Body of pancreas (tissue), 4 donors: Measurements from ENCODE around the gene IL1RN. TPM values are rescaled to one million over a fixed set of nuclear protein-coding genes. Genes with fewer than 3 reads are reported as not detected.

Experiments
- ATAC-seq: fragments of 150-250 bp; one replicate; pipeline ENCODE4 v1.9.1; 2016
- DNase-seq, 4 donors: peaks; one replicate each; pipeline ENCODE4 v3.0.0-alpha.2; 2019
- H3K27ac ChIP-seq, 4 donors: fragments of 200-600 bp; sonication (generic); 1 replicate in 3 of 4; 2 replicates in 1 of 4; pipeline versions ENCODE4 v1.5.1 to v1.6.1; 2016 to 2019; ENCODE audit warnings: mild to moderate bottlenecking in 1 of 4, mixed read lengths in 1 of 4, moderate library complexity in 1 of 4
- H3K27me3 ChIP-seq, 2 donors: fragments of 200-600 bp; sonication (generic); one replicate each; pipeline ENCODE4 v1.6.0; 2016; ENCODE audit warnings: mild to moderate bottlenecking in 1 of 2
- H3K36me3 ChIP-seq, 2 donors: fragments of 200-600 bp; sonication (generic); replicated peaks in 1 of 2; 2 replicates each; pipeline ENCODE4 v1.5.1; 2016; ENCODE audit warnings: low read depth in 2 of 2; ENCODE audit not compliant: insufficient read depth in 1 of 2
- H3K4me1 ChIP-seq: fragments of 200-600 bp; sonication (generic); one replicate; pipeline ENCODE4 v1.6.0; 2016
- H3K4me3 ChIP-seq, 2 donors: fragments of 200-600 bp; sonication (generic); 1 replicate in 1 of 2; 2 replicates in 1 of 2; pipeline ENCODE4 v1.5.1; 2016 to 2019
- H3K9me3 ChIP-seq, 3 donors: fragments of 200-600 bp; sonication (generic); 1 replicate in 2 of 3; 2 replicates in 1 of 3; pipeline ENCODE4 v1.5.1; 2016
- CTCF ChIP-seq, 7 experiments: fragments of 450-650 bp in 4 of 7; fragments of 200-600 bp in 3 of 7; sonication (generic) in 3 of 7; IDR thresholded peaks; one replicate each; pipeline ENCODE4 v1.5.1; 2016 to 2019; ENCODE audit warnings: antibody characterized with exemption in 7 of 7
- POLR2A ChIP-seq, 3 donors: fragments of 450-650 bp; IDR thresholded peaks; one replicate each; pipeline ENCODE4 v1.6.1; 2016; ENCODE audit warnings: antibody characterized with exemption in 3 of 3, mild to moderate bottlenecking in 2 of 3
- WGBS, 2 donors: methylation state at CpG; one replicate each; pipeline ENCODE4 v1.1.5; 2017; 5-methylcytosine and 5-hydroxymethylcytosine counted together
- intact Hi-C: fragments of 100-400 bp; cut with DNase I; formaldehyde crosslinking; loops from one replicate; pipeline ENCODE4 v1.15.1; 2023
- total RNA-seq, 2 donors: library from RNA; depleted of rRNA; stranded (reverse); fragments of >200 nt; gene quantifications; one replicate each; pipeline ENCODE4 v1.1.0, GENCODE V29; 2016

IL1RN gene
- total RNA-seq, 2 donors from 2014 or later, result 0.78 TPM; not detected in 1

GRCh38 chr2:113111121-113111520 is 16.3 kb upstream of the IL1RN start:
- whole genome bisulfite sequencing, 2 donors, result 64 to 66% methylated on average over 3 of the region's 3 CpGs
- Histone ChIP-seq H3K27ac (no peak overlapping the region), H3K4me1 (no peaks in the 10 kb centered on the region), H3K9me3 (no peaks in the 10 kb centered on the region), H3K27me3 (no peaks in the 10 kb centered on the region), H3K4me3 (no peak overlapping the region), H3K36me3 (no peaks in the 10 kb centered on the region)
- no peak for ATAC-seq
- DNase-seq, result no peak
- TF ChIP-seq POLR2A (IDR thresholded peaks at IDR 0.05) (no peak), CTCF (IDR thresholded peaks at IDR 0.05) (no peak)
- intact Hi-C loops, result no loop called here

- intact Hi-C loops, result no loop called here
- Histone ChIP-seq H3K4me1 (no peaks in the 10 kb centered on the region), H3K27ac (no peak overlapping the region), H3K4me3 (no peak overlapping the region), H3K36me3 (no peaks in the 10 kb centered on the region), H3K27me3 (no peaks in the 10 kb centered on the region), H3K9me3 (no peaks in the 10 kb centered on the region)
- DNase-seq (no peak), ATAC-seq (no peak)
- no peak for TF ChIP-seq POLR2A (IDR thresholded peaks at IDR 0.05)
- no peak for TF ChIP-seq CTCF (IDR thresholded peaks at IDR 0.05)
- 69 to 81% methylated on average over 6 of the region's 6 CpGs for WGBS, 2 donors
Measured at GRCh38 chr2:113111823-113112287, 15.5 kb upstream of the IL1RN start.

- Histone ChIP-seq H3K4me1 (no peaks in the 10 kb centered on the region), H3K9me3 (no peaks in the 10 kb centered on the region), H3K27me3 (no peaks in the 10 kb centered on the region), H3K4me3 (no peak overlapping the region), H3K36me3 (no peaks in the 10 kb centered on the region), H3K27ac (no peak overlapping the region)
- TF ChIP-seq POLR2A (IDR thresholded peaks at IDR 0.05), result no peak
- TF ChIP-seq CTCF (IDR thresholded peaks at IDR 0.05), result no peak
- ATAC-seq (no peak), DNase-seq (no peak)
- 73 to 77% methylated on average over 8 of the region's 8 CpGs for WGBS, 2 donors
- intact Hi-C loops, result no loop called here
Measured at GRCh38 chr2:113112441-113112840, 15.0 kb upstream of the IL1RN start.

GRCh38 chr2:113112871-113113270 is 14.5 kb upstream of the IL1RN start:
- Histone ChIP-seq H3K4me1 (no peaks in the 10 kb centered on the region), H3K4me3 (no peak overlapping the region), H3K9me3 (no peaks in the 10 kb centered on the region), H3K36me3 (no peaks in the 10 kb centered on the region), H3K27ac (no peak overlapping the region), H3K27me3 (no peaks in the 10 kb centered on the region)
- ATAC-seq, result no peak
- intact Hi-C loops, result no loop called here
- TF ChIP-seq CTCF (IDR thresholded peaks at IDR 0.05) (no peak), POLR2A (IDR thresholded peaks at IDR 0.05) (no peak)
- WGBS, 2 donors, result 60 to 73% methylated on average over 6 of the region's 6 CpGs
- DNase-seq, result no peak

- H3K27ac ChIP-seq, result no peak overlapping the region
- no peaks in the 10 kb centered on the region for H3K9me3 ChIP-seq
- no peaks in the 10 kb centered on the region for H3K36me3 ChIP-seq
- ATAC-seq (no peak), DNase-seq (no peak)
- 56 to 62% methylated on average over 3 of the region's 3 CpGs for WGBS, 2 donors
- H3K4me1 ChIP-seq, result no peaks in the 10 kb centered on the region
- H3K27me3 ChIP-seq, result no peaks in the 10 kb centered on the region
- TF ChIP-seq CTCF (IDR thresholded peaks at IDR 0.05) (no peak), POLR2A (IDR thresholded peaks at IDR 0.05) (no peak)
- intact Hi-C loops, result no loop called here
- no peak overlapping the region for H3K4me3 ChIP-seq
Measured at GRCh38 chr2:113113807-113114206, 13.6 kb upstream of the IL1RN start.
